Esophagus squamous epithelium (tissue), 4 donors: Measurements from ENCODE around the gene PRRG3.

Experiments used
- CTCF ChIP-seq, 6 experiments: fragments of 450-650 bp in 4 of 6; fragments of 200-600 bp in 2 of 6; sonication (generic) in 2 of 6; IDR thresholded peaks; one replicate each; pipeline ENCODE4 v1.5.1; 2016 to 2019; ENCODE audit warnings: antibody characterized with exemption in 6 of 6, mild to moderate bottlenecking in 4 of 6, moderate library complexity in 4 of 6
- POLR2A ChIP-seq, 4 donors: fragments of 450-650 bp; IDR thresholded peaks; one replicate each; pipeline ENCODE4 v1.6.1; 2017; ENCODE audit warnings: antibody characterized with exemption in 4 of 4, mild to moderate bottlenecking in 4 of 4, moderate library complexity in 3 of 4

- TF ChIP-seq CTCF (IDR thresholded peaks at IDR 0.05) (no peak), POLR2A (IDR thresholded peaks at IDR 0.05) (no peak)
Measured at GRCh38 chrX:151711787-151712186, 16.5 kb downstream of the PRRG3 start.
